Measurements from ENCODE around the gene HASPIN.

GRCh38 chr17:3763777-3764170 lies 40.1 kb downstream of the HASPIN start:
- TF ChIP-seq GATA2 (IDR thresholded peaks at IDR 0.05; ENCODE audit: low read depth, low read length) (no peak), GATA3 (IDR thresholded peaks at IDR 0.05; ENCODE audit: low read depth, low read length) (no peak)
